ENCODE data around the gene MGST2. TPM values are rescaled to one million over a fixed set of nuclear protein-coding genes. Genes with fewer than 3 reads are reported as not detected.

Gene MGST2
- total and polyA plus RNA-seq, 10 of the 15 experiments (the other 5 are each of a cell fraction or from before 2014, with no cell fraction given) = 19.0 to 50.1 (median 30.6) TPM

DNA sequence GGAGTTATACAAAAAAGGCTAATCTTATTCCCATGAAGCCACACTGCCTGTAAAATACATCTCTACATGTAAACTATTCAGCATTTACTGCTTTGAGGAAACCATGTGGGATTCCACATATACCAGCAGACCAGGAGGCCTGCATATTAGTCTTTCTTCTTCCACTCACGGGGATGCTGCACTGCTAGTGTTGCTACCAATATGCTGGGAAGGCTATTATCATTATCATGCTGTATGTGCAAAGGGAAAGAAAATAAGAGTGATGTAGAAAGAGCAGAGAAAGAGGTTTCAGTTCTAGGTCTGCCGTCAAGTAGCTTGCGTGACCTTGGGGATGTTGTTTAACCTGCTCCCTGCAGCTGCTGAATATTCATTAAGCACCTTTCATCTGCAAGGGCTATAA is 61.0 kb downstream of the MGST2 start:
- no peak for FAIRE-seq
- H3K36me3 ChIP-seq (ENCODE audit: control insufficient read depth in 2 of 2, insufficient read depth in 2 of 2, low read length in 1 of 2) = no peaks in the 10 kb centered on the region
- H3K27ac ChIP-seq (ENCODE audit: control insufficient read depth, insufficient read depth) = no peak overlapping the region
- no peaks in the 10 kb centered on the region for H3K4me1 ChIP-seq (ENCODE audit: control insufficient read depth, insufficient read depth, low read length)
- no peaks in the 10 kb centered on the region for H3K79me2 ChIP-seq (ENCODE audit: control insufficient read depth, insufficient read depth, low read length)
- ChIA-PET CTCF (no interaction called here), RAD21 (ENCODE audit: unreplicated experiment) (no interaction called here), POLR2A (no interaction called here), SMC1A (ENCODE audit: uncharacterized antibody, unreplicated experiment) (no interaction called here)
- TF ChIP-seq BACH1 (IDR thresholded peaks at IDR 0.05; ENCODE audit: borderline replicate concordance) (no peak), EP300 (IDR thresholded peaks at IDR 0.05; ENCODE audit: borderline replicate concordance in 1 of 2, control insufficient read depth in 1 of 2, low read depth in 2 of 2, low read length in 2 of 2) (no peak), ATF7 (IDR thresholded peaks at IDR 0.05; ENCODE audit: low read depth) (no peak)
- TF ChIP-seq, protein P1, sequence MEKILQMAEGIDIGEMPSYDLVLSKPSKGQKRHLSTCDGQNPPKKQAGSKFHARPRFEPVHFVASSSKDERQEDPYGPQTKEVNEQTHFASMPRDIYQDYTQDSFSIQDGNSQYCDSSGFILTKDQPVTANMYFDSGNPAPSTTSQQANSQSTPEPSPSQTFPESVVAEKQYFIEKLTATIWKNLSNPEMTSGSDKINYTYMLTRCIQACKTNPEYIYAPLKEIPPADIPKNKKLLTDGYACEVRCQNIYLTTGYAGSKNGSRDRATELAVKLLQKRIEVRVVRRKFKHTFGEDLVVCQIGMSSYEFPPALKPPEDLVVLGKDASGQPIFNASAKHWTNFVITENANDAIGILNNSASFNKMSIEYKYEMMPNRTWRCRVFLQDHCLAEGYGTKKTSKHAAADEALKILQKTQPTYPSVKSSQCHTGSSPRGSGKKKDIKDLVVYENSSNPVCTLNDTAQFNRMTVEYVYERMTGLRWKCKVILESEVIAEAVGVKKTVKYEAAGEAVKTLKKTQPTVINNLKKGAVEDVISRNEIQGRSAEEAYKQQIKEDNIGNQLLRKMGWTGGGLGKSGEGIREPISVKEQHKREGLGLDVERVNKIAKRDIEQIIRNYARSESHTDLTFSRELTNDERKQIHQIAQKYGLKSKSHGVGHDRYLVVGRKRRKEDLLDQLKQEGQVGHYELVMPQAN (conservative IDR thresholded peaks at IDR 0.05) = no peak
- TF ChIP-seq, protein P2, sequence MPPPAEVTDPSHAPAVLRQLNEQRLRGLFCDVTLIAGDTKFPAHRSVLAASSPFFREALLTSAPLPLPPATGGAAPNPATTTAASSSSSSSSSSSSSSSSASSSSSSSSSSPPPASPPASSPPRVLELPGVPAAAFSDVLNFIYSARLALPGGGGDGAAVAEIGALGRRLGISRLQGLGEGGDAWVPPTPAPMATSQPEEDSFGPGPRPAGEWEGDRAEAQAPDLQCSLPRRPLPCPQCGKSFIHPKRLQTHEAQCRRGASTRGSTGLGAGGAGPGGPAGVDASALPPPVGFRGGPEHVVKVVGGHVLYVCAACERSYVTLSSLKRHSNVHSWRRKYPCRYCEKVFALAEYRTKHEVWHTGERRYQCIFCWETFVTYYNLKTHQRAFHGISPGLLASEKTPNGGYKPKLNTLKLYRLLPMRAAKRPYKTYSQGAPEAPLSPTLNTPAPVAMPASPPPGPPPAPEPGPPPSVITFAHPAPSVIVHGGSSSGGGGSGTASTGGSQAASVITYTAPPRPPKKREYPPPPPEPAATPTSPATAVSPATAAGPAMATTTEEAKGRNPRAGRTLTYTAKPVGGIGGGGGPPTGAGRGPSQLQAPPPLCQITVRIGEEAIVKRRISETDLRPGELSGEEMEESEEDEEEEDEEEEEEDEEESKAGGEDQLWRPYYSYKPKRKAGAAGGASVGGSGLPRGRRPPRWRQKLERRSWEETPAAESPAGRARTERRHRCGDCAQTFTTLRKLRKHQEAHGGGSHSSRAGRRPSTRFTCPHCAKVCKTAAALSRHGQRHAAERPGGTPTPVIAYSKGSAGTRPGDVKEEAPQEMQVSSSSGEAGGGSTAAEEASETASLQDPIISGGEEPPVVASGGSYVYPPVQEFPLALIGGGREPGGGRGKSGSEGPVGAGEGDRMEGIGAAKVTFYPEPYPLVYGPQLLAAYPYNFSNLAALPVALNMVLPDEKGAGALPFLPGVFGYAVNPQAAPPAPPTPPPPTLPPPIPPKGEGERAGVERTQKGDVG (CRISPR knock-in tag; IDR thresholded peaks at IDR 0.05) = no peak
- H3K9ac ChIP-seq (ENCODE audit: control insufficient read depth, insufficient read depth, low read length) = no peak overlapping the region
- peaks cover 0 to 3% of the 10 kb centered on the region in 2 experiments; a peak in 1 of 4 replicates for H3K27me3 ChIP-seq (replicated peaks in 1 of 2; ENCODE audit: control insufficient read depth in 2 of 2, insufficient read depth in 2 of 2, low read length in 1 of 2)
- intact Hi-C loops (cut with micrococcal nuclease; ENCODE audit: unreplicated experiment) = no loop called here
- no peak overlapping the region for H3K4me3 ChIP-seq
- no TSS peak for BruUV-seq (replicated peaks)
- DNase-seq (ENCODE audit: low read depth, low spot score) = no peak
- H2AFZ ChIP-seq (ENCODE audit: control insufficient read depth, low read depth, low read length) = no peak overlapping the region
- no peak overlapping the region for H3K4me2 ChIP-seq (ENCODE audit: control insufficient read depth, insufficient read depth)
- in situ Hi-C loops (cut with MboI) = no loop called here
- H4K20me1 ChIP-seq (ENCODE audit: control insufficient read depth, insufficient read depth) = no peaks in the 10 kb centered on the region
- ATAC-seq = no peak
- 63% methylated on average over 3 of the region's 3 CpGs for WGBS (ENCODE audit: insufficient coverage, insufficient replicate concordance, low lambda C conversion rate, missing lambda C conversion rate)
- no peaks in the 10 kb centered on the region for H3K9me3 ChIP-seq (replicated peaks; ENCODE audit: control insufficient read depth, insufficient read depth, low read length)
